ENCODE results near the gene LGI4. TPM values are rescaled to one million over a fixed set of nuclear protein-coding genes. Genes with fewer than 3 reads are reported as not detected.

The LGI4 gene
- total RNA-seq, 1 experiment from 2014 or later = 3.2 TPM

GRCh38 chr19:35168196-35168595, 33.3 kb upstream of the LGI4 start:
- WGBS (ENCODE audit: extremely low coverage, insufficient read length, low lambda C conversion rate) = no CpG with 5 or more reads among the region's 3 CpGs
- no peak overlapping the region for H3T11ph ChIP-seq (ENCODE audit: low read length)
- no peak overlapping the region for H3K18ac ChIP-seq (ENCODE audit: insufficient read length, low read depth, low read length)
- Mint-ChIP-seq H3K4me1 (no peaks in the 10 kb centered on the region), H3K27me3 (ENCODE audit: low read depth) (no peaks in the 10 kb centered on the region), H3K4me3 (no peak overlapping the region), H3K36me3 (ENCODE audit: insufficient read depth in 1 of 3, low read depth in 3 of 3) (peaks cover 66 to 76% (median 75%) of the 10 kb centered on the region in 3 experiments), H3K9me3 (peaks cover 12 to 26% of the 10 kb centered on the region in 2 experiments), H3K27ac (no peak overlapping the region)
- no peak overlapping the region for H2BK15ac ChIP-seq (ENCODE audit: low read depth, low read length)
- no peak overlapping the region for H2AFZ ChIP-seq (ENCODE audit: low read length)
- no peak overlapping the region for H3K14ac ChIP-seq (ENCODE audit: insufficient read depth, low read length)
- H3K23me2 ChIP-seq (ENCODE audit: insufficient read length, low read depth, low read length, poor library complexity, severe bottlenecking) = no peaks in the 10 kb centered on the region
- no peaks in the 10 kb centered on the region for H3K4me1 ChIP-seq (ENCODE audit: insufficient read depth, low read length)
- H2AK5ac ChIP-seq (ENCODE audit: insufficient read length, low read length) = no peak overlapping the region
- H3K23ac ChIP-seq (ENCODE audit: insufficient read length, low read depth, low read length) = no peak overlapping the region
- H2BK120ac ChIP-seq (ENCODE audit: low read depth, low read length, poor library complexity, severe bottlenecking) = no peak overlapping the region
- H2BK20ac ChIP-seq (ENCODE audit: low read depth, low read length, poor library complexity, severe bottlenecking) = no peak overlapping the region
- no peak overlapping the region for H4K5ac ChIP-seq (ENCODE audit: insufficient read length, low read depth, low read length)
- no peak overlapping the region for H4K91ac ChIP-seq (ENCODE audit: insufficient read length, low read depth, low read length)
- H3K9me3 ChIP-seq (ENCODE audit: control insufficient read depth, low read depth, low read length) = peaks cover 7% of the 10 kb centered on the region
- no peak overlapping the region for H4K8ac ChIP-seq (replicated peaks; ENCODE audit: insufficient read length, low read depth, low read length)
- H3K79me2 ChIP-seq (ENCODE audit: insufficient read depth, low read length) = no peaks in the 10 kb centered on the region
- H3K56ac ChIP-seq (ENCODE audit: insufficient read length, low read depth, low read length) = no peak overlapping the region
- H2BK12ac ChIP-seq (ENCODE audit: insufficient read length, low read depth, low read length) = no peak overlapping the region
- H3K4me2 ChIP-seq (ENCODE audit: insufficient read depth, insufficient read length, low read length) = no peak overlapping the region
- H3K4ac ChIP-seq (ENCODE audit: low read depth, low read length) = no peak overlapping the region
- no peak overlapping the region for H3K9ac ChIP-seq (ENCODE audit: extremely low read depth, insufficient read length, low read length)
- H4K20me1 ChIP-seq (ENCODE audit: control insufficient read depth, insufficient read depth, insufficient read length) = peaks cover 3% of the 10 kb centered on the region
- no peaks in the 10 kb centered on the region for H3K79me1 ChIP-seq (ENCODE audit: insufficient read depth, low read depth, low read length, poor library complexity, severe bottlenecking)
- no peak overlapping the region for H2BK5ac ChIP-seq (ENCODE audit: insufficient read length, low read length)
- DNase-seq = peak; percentile 1
- H3K27me3 ChIP-seq (ENCODE audit: insufficient read depth, low read length) = no peaks in the 10 kb centered on the region
- TF ChIP-seq CTCF (conservative IDR thresholded peaks at IDR 0.05) = no peak
- H3K27ac ChIP-seq (ENCODE audit: insufficient read length, low read depth, low read length) = no peak overlapping the region
